ENCODE measurements around the gene CERS6.
A peak's percentile ranks its signal among the peaks of the same experiment; 100 is the strongest.

CERS6 gene

DNA sequence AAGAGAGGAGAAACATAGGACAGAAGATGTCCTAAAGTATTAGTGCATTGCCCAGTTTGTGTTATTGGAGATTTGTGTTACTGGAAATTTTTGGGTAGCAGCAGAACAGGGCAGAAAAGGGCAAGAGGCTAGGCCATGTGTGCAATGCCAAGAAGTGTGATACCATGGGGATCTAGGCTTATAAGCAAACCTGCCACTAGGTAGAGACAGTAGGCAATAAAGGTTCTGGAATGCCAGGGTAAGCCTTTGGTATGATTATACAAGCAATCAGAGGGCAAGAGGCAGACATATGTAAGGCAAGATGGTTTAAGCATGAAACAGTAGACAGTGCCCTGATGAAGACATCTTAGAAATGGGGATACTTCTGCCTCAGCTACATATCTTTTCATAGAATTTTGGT is 12.3 kb upstream of the CERS6 start:
- DNase-seq (ENCODE audit: low spot score), result no peak

- DNase-seq (ENCODE audit: low spot score), result no peak
Observed at GRCh38 chr2:168445960-168446359, 10.1 kb upstream of the CERS6 start.

DNA sequence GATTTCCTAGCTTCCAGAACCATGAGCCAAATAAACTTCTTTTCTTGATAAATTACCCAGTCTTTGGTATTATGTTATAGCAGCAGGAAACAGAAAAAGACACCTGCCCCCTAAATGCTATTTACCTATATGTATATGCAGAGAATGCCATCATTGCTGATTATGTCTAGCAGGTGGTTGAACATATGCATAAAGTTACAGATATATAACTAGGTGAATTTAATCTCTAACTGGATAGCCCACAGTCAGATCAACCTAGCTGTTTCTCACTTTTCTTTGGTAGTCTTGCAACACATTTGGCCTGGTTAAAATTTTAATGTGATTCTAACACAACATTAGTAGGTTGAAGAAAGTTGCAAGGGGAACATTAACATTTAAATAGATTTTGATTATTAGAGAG is 7.1 kb upstream of the CERS6 start:
- DNase-seq (ENCODE audit: low spot score), result no peak

- DNase-seq (ENCODE audit: low spot score), result no peak
Observed at GRCh38 chr2:168449419-168449818, 6.7 kb upstream of the CERS6 start.

- no peak for DNase-seq (ENCODE audit: low spot score)
Observed at GRCh38 chr2:168450171-168450570, 5.9 kb upstream of the CERS6 start.

GRCh38 chr2:168450732-168451131 is 5.3 kb upstream of the CERS6 start:
- DNase-seq (ENCODE audit: low spot score), result no peak

DNA sequence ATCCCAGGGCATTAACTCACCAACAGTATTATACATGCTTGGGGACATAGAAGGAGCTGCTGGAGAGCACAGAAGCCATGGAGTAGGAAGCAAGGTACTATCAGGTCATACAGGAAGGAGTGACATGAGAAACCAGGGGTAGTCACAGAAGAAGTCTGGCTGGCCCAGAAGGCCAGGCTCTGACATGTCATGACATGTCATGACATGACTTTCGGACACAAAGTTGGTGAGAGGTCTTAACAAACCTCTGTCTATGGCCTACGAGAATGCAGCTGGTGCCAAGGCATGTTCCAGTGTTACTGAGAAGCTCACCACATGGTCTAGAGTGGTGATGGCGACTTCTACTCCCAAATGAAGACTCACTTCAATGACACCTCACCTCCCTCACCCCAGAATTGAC is 3.3 kb upstream of the CERS6 start:
- DNase-seq (ENCODE audit: low spot score), result no peak

DNA sequence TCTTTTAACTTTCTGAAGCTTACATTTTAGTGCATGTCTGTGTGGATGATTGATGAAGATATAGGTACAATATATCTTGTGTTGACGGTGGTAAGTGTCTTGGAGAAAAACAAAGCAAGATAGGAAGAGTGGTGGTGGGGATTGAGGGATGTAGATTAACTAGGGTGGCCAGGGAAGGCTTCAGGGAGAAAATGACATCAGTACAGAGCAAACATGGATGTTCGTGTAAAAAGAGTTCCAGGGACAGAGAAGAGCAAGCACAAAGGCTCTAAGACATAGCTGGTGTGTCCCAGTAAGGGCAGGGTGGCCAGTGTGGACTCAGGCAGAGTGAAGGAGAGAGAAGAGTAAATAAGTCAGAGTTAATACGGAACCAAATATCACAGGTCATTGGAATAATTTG is 2.7 kb upstream of the CERS6 start:
- DNase-seq (ENCODE audit: low spot score), result no peak

DNA sequence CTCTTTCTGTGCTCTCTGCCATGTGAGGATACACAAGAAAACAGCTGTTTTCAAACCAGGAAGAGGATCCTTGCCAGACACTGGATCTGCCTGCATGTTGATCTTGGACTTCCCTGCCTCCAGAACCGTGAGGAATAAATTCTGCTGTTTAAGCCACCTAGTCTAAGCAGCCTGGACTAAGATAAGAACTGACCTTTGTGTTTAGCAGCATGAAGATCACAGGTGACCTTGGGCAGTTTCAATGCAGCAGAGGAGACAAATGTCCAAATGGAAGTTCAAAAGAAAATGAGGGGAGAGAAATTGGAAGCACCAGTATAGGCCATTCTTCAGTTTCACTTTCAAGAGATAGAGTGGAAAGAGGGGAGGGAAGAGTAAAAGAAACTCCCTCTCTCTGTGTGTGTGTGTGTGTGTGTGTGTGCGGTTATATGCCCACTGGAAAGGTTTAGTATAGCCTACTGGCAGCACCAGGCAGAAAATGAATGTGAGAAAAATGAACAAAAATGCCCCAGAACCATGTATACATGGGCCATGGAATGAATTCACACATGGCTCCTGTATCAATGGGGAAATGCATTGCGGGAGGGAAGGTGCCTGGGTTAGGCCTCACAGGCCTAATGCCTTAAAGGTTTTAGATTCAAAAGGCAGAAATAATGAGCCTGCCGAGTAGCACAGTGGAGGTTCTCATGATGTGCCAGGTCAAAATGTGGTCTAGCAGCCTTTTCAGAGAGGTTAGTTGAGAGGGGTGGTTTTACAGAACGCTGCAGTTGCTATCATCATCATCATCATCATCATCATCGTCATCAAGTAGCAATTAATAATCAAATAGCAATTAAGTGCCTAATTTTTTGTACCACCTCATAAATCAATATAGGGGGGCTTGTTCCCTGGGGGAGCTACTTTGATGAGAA is 1.1 kb upstream of the CERS6 start:
- no peak for DNase-seq (ENCODE audit: low spot score)

- DNase-seq (ENCODE audit: low spot score), result peak; percentile 47
Observed at GRCh38 chr2:168456521-168457189, 583 bp downstream of the CERS6 start.

DNA sequence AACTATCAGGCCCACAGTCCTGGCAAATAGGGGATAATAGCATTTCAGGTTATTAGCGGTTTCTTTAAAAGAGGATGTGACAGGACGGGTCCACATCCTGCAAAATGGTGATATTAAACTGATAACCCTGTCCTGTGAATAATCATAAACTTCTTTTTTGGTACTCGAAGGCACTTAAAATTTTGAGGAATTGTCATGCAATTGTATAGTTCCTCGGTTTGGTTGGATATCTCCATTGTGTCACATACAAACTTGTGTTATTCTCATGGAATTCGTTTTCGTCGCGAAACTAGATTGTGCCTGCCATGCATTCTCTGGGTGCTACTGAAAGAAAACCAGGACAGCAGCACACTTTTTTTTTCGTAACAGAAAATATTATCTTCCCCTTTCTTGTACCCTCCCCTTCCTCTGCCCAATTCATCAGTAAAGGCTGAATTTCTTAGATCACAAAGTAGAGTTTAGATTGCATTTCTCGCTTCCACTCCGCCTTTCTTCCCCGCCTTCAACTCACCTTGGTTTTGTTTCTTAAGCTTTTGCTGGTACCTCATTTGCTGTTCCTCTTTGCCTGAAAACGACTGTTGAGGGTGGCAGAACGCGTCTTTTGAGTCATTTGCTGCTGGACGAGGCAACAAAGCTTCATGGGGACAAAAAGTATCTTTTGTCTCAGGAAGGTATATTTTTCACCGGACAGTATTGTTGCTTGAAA is 1.3 kb downstream of the CERS6 start:
- DNase-seq (ENCODE audit: low spot score), result peak; percentile 24

GRCh38 chr2:168458139-168458538 is 2.1 kb downstream of the CERS6 start:
- no peak for DNase-seq (ENCODE audit: low spot score)

DNA sequence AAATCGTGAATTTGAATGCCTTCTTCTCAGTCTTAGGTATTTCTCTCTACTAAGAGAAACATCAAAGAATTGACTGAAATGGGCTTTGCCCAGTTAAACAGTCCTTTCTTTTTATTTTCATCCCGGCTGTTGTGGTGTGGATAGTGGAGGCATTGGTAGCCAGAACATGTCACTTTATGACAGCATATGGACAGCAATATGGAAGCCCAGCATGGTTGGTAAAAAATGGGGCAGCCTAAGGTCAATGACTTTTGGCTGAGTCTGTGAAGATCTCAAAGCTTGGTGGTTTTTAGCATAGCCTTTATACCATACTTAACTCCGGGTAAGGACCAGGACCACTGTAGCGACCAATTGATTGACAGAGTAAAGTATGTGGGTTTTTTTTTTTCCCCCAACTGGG is 3.2 kb downstream of the CERS6 start:
- no peak for DNase-seq (ENCODE audit: low spot score)

DNA sequence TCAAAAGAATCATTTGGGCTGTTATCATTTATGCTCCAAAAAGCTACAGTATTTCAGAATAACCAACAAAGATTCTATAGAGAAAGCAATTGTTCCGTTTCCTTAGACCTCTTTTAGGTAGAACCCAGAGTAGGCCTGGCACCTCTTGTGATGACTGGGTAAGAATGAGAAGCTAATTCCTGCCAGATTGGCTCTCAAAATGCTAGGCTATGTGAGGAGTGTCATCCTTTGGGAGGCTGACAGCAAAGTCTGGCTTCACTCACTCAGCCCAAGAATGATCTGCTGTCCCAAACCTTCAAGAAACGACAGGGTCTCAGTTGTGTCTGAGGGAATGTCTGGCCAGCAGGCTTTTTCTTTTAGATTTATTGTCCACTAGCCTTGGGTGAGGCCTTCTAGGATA is 4.5 kb downstream of the CERS6 start:
- no peak for DNase-seq (ENCODE audit: low spot score)

- DNase-seq (ENCODE audit: low spot score), result no peak
Observed at GRCh38 chr2:168461178-168461941, 5.3 kb downstream of the CERS6 start.

- no peak for DNase-seq (ENCODE audit: low spot score)
Observed at GRCh38 chr2:168461942-168462331, 5.9 kb downstream of the CERS6 start.

GRCh38 chr2:168462543-168463045 is 6.5 kb downstream of the CERS6 start:
- DNase-seq (ENCODE audit: low spot score), result no peak

DNA sequence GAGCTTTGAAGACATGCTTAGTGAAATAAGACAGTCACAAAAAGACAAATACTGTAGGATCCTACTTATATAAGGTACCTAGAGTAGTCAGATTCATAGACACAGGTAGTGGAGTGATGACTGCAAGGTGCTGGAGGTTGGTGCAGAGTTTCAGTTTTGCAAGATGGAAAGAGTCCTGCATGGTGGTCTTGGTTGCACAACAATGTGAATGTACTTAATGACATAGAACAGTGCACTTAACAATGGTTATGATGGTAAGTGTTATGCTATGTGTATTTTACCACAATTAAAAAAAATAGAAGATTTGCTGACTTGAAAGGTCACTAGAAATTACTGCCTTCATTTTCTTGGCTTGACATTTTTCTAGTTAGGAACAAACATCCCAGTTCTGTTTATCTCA is 9.5 kb downstream of the CERS6 start:
- no peak for DNase-seq (ENCODE audit: low spot score)

- no peak for DNase-seq (ENCODE audit: low spot score)
Observed at GRCh38 chr2:168466190-168466737, 10.2 kb downstream of the CERS6 start.

GRCh38 chr2:168466834-168467565 is 10.9 kb downstream of the CERS6 start:
- no peak for DNase-seq (ENCODE audit: low spot score)

DNA sequence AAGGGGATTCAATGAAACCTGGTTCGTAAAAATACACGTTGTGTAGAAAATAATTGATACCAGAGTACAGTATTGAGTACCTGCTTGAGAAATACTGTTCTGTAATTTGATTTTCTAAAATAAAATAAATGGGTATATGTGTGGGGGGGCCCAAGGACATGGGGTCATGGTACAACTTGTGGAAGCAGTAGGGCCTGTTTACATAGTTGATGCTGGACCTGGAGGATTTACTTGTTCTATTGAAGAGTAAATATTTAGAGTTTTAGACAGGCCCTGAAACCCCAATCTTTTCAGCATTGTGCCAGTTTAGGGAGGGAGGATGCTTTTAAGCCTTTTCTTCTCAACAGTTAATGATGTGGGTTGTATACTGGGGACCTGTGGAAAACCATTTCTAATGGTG is 11.7 kb downstream of the CERS6 start:
- DNase-seq (ENCODE audit: low spot score), result no peak
